NT2/D1 (cell line): Measurements from ENCODE around the gene CRK.

ENCODE experiments used
- SUZ12 ChIP-seq: IDR thresholded peaks from 2 replicates; pipeline ENCODE4 v1.6.1; 2011; ENCODE audit not compliant: insufficient read length, insufficient read depth; ENCODE audit errors: extremely low read depth
- YY1 ChIP-seq: IDR thresholded peaks from 2 replicates; pipeline ENCODE4 v1.6.1; 2011; ENCODE audit not compliant: insufficient read length, insufficient read depth
- ZNF274 ChIP-seq: IDR thresholded peaks from 2 replicates; pipeline ENCODE4 v1.6.1; 2011; ENCODE audit warnings: mild to moderate bottlenecking, low read depth, low read length

DNA sequence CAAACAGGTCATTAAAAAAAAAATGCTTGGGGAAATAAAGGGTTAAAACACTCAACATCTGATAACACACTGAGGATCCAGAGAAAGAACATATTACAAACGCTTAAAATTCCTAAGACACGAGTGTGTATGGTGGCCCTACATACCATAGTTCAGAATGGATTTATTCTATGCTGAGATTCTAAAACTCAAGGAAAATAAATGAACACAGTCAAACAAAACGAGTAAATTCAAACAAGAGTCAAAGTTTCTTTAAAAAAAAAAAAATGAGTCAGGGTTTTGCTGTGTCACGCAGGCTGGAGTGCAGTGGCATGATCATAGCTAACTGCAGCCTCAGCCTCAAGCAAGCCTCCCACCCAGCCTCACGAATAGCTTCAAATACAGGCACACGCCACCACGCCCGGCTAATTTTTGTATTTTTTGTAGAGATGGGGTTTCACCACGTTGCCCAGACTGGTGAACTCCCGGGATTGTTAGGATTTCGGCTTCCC, 17.4 kb downstream of the CRK start:
- TF ChIP-seq ZNF274 (no peak), YY1 (no peak), SUZ12 (no peak)
